M059J (cell line): ENCODE measurements around the gene TMOD1. TPM values are rescaled to one million over a fixed set of nuclear protein-coding genes. Genes with fewer than 3 reads are reported as not detected.
A peak's percentile ranks its signal among the peaks of the same experiment; 100 is the strongest.

ENCODE experiments used
- DNase-seq: peaks from one replicate; pipeline ENCODE4 v3.0.0-alpha.2; 2012; ENCODE audit warnings: low read depth
- total RNA-seq: library from RNA; depleted of rRNA; stranded (reverse); fragments of >200 nt; shearing (Covaris generic); gene quantifications from 2 replicates; pipeline ENCODE4 v1.2.3, GENCODE V29; 2014; rRNA removed

TMOD1 gene
- total RNA-seq, 1 experiment from 2014 or later: 2.4 TPM

GRCh38 chr9:97632985-97633858 lies 131.8 kb downstream of the TMOD1 start, which contains the start of the genes NCBP1 and TSTD2:
TSS of gene NCBP1 (plus strand) at chr9:97633821. CDS start at chr9:97633882, 61 bp downstream.
TSS of gene TSTD2 (minus strand) at chr9:97633368. CDS start at chr9:97627562, 5,806 bp downstream.
- DNase-seq: peak; percentile 98

DNA sequence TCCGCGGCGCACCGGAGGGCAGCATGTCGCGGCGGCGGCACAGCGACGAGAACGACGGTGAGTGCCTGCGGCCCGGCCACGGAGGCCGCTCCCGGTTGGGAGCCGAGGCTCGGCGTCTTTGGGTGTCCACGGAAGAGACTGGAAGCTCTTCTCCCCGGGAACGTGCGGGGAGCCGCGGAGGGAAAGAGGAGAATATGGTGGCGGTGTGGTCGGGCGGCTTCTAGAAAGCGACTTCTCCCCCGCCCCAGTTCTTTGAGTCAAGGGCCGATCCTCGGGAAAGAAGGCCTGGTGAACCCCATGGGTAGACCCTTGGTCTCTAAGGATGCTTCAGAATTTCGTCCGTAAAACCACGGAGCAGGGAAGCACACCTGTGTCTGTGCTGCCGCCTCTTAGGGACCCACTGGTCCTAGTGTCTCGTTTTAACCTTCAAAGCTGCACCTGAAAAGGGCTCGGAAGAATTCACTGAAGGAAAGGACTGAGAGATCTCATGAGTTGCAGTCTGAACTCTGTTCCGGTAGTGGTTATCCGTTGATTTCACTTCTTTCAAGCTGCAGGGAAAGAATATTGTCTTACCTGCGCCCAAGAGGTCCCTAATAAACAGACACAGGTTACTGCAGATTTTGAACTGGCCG lies 132.5 kb downstream of the TMOD1 start:
- peak; percentile 22 for DNase-seq

DNA sequence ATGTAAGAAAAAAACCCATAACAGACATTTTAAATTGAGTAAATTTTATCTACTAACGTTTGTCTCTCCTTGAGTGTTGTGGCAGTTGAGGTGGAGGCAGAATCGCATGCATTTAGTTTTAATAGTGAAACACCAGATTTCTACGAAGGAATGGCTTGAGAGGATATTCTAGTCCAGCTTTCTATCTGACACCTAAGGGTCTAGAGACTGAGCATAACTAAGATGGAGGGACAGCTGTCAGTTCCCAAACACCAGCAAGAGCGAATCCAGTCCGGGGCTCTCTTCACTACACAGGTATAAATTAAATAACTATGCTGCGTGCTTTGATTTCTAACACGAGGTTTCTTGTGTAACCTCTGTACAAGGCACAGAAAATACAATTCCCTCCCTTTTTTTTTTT lies 133.6 kb downstream of the TMOD1 start:
- no peak for DNase-seq

GRCh38 chr9:97636903-97637302 lies 135.4 kb downstream of the TMOD1 start:
- DNase-seq: no peak

GRCh38 chr9:97638666-97639065 lies 137.2 kb downstream of the TMOD1 start:
- peak; percentile 6 for DNase-seq

DNA sequence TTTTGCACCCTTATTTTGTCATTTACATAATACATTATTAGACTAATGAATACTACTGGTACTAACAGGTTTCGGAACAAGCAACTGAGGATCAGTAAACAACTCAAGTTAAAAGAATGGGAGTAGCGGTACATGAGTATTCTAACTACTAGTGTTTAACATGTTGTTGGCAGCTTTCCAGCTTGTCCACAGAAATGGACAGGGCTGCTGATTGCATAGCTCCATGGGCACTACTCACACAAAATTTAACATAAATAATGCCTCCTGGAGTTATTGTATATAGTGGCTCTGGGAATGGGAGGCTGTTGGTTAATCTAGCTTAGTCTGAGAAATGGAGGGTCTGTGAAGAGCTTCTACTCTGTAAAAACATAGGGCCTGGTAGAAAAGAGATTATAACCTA lies 138.9 kb downstream of the TMOD1 start:
- no peak for DNase-seq

GRCh38 chr9:97645720-97646119 lies 144.3 kb downstream of the TMOD1 start:
- no peak for DNase-seq

DNA sequence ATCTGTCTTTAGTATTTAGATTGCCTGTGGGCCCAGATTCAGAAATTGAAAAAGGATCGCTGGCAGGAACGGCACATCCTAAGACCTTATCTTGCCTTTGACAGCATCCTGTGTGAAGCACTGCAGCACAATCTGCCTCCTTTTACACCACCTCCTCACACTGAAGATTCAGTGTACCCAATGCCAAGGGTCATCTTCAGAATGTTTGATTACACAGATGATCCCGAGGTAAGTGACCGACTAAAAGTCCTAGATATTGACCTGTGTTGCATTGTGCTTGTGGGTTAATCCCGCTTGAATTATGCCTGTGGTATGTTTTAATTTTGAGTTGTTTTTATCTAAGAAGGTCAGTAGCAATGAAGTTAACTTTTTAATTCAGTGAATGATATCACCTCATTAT lies 146.5 kb downstream of the TMOD1 start:
- DNase-seq: no peak

Other genes starting within 250 kb of the TMOD1 start
- 0.47 and 0.59 TPM in 2 replicates for gene CCDC180, start 194.0 kb upstream of the TMOD1 start, total RNA-seq
- gene TDRD7, start 89.6 kb upstream of the TMOD1 start, total RNA-seq: 37.5 and 46.9 TPM in 2 replicates
- gene TSTD2, start 131.7 kb downstream of the TMOD1 start, total RNA-seq: 10.7 and 16.3 TPM in 2 replicates
- gene NCBP1, start 132.2 kb downstream of the TMOD1 start, total RNA-seq: 31.1 and 43.3 TPM in 2 replicates
- gene XPA, start 195.7 kb downstream of the TMOD1 start, total RNA-seq: 9.5 and 13.9 TPM in 2 replicates